ENCODE results near the gene TPM4.
"Not testable (repeated sequence)": the region's sequence is repeated elsewhere in the genome, so short reads cannot be mapped to it uniquely, and the experiment has no call there.

TPM4 gene

GRCh38 chr19:16073988-16074387 lies 2.3 kb upstream of the TPM4 start:
- DNase-seq (ENCODE audit: low spot score): no peak

DNA sequence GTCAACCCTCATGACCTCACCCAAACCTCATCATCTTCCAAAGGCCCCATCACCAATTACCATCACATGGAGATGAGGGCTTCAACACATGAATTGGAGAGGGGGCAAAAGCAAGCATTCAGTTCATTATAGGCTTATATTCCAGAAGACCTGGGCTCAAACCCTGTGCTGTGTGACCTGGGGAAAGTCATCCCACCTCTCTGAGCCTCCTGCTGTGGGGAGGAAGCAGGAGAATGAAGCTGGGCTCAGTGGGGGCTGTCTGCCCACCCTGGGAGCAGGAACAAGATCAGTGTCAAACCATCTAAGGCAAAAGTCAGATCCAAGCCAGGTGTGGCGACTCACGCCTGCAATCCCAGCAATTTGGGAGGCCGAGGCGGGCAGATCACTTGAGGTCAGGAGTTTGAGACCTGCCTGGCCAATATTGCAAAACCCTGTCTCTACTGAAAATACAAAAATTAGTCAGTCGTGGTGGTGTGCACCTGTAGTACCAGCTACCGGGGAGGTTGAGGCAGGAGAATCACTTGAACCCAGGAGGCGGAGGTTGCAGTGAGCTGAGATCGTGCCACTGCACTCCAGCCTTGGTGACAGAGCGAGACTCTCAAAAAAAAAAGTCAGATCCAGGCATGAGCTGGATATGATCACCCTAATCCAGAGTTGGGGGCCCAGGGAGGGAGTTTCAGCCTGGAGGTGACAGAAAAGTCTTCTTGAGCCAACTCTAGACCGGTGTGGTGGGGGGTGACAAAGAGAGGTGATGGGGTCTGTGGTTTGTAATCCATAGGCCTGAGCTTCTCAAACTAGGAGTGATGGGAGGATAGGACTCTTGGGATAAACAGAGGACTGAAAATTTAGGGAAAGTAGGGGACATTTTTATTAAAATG lies 1.6 kb upstream of the TPM4 start:
- no peak for DNase-seq (ENCODE audit: low spot score)

- no peak for DNase-seq (ENCODE audit: low spot score)
Observed at GRCh38 chr19:16075430-16076153, 703 bp upstream of the TPM4 start.

GRCh38 chr19:16076958-16077611 lies 790 bp downstream of the TPM4 start:
- DNase-seq (ENCODE audit: low spot score): peak; percentile 73

DNA sequence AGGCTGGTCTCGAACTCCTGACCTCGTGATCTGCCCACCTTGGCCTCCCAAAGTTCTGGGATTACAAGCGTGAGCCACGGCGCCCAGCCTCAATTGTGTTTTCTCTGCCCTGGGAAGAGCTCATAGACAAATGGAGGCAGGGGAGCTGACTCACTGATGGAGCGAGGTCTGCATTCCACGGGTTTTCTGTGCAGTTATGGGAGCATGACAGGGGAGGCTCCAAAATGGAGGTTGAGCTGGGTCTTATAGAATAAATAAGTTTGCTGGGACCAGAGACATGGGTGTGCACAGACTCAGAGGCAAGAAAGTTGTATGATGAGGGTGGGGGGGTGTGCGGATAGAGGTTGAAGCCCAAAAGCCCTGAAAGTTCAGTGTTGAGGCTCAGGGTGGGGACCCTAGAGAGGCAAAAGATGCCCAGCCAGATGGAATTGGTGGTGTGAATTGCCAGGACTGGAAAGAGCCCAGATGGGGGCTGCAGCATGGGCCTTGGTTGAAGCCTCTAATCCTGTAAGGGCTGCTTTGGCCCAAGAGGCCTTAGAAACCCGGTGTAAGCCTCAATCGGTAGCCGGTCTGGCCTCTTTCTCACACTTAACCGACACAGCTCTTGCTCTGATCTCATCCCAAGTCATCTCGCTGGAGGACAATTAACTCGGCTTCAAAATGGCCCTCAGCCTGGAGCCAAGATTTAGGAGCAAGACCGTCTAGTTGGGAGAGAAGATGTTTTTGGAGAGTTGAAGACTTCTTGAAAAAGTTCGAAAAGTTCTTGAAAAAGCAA lies 1.9 kb downstream of the TPM4 start:
- no peak for DNase-seq (ENCODE audit: low spot score)

- DNase-seq (ENCODE audit: low spot score): no peak
Observed at GRCh38 chr19:16078759-16079707, 2.7 kb downstream of the TPM4 start.

DNA sequence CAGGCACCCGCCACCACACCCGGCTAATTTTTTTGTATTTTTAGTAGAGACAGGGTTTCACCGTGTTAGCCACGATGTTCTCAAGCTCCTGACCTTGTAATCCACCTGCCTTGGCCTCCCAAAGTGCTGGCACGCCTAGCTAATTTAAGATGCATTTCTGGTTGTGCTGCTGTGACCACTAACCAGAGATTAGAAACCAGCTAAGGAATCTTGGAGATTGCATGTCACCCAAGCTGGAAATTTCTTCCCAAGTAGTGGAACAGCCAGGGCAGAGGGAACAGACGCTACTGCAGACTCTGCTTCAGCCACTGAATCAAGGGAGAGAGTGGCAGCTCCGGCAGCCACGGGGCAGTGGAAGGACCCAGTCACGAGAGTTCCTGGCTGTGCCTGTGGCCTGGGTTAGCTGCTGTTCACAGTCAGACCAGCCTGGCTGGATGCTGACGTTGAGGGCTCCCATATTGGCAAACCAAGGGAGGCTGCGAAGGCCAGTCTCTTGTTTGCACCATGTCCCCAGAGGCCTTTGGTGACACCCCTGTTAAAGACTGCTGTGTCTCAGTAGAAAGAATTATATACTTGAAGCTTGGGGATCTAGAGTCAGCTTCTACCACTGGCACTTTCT lies 7.9 kb downstream of the TPM4 start:
- no peak for DNase-seq (ENCODE audit: low spot score)

DNA sequence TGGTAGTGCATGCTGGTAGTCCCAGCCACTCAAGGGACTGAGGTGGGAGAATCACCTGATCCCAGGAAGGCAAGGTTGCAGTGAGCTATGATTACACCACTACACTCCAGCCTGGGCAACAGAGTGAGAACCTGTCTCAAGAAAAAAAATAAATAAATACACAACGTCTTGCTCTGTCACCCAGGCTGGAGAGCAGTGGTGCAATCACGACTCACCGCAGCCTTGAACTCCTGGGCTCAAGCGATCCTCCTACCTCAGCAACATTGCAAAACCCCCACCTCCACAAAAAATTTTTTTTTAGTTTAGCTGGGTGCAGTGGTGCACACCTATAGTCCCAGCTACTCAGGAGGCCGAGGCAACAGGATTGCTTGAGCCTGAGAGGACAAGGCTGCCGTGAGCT lies 8.8 kb downstream of the TPM4 start:
- no peak for DNase-seq (ENCODE audit: low spot score)

GRCh38 chr19:16087404-16087803 lies 11.1 kb downstream of the TPM4 start:
- DNase-seq (ENCODE audit: low spot score): not testable (repeated sequence)

DNA sequence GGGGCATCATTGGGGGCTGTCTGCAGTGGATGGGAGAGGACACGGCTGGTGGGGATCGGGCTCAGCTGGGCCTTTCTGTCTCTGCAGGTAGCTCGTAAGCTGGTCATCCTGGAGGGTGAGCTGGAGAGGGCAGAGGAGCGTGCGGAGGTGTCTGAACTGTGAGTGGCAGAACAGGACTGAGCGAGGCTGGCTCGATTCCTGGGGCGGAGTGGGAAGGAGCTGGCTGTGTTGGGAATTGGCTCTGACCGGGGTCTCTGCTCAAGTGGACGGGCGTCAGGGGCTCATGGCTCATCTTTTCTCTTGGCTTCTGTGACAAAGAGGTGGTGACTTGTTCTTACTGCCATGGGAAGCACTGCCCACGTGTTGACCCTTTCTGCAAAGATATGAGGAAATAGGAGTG lies 11.6 kb downstream of the TPM4 start:
- no peak for DNase-seq (ENCODE audit: low spot score)

DNA sequence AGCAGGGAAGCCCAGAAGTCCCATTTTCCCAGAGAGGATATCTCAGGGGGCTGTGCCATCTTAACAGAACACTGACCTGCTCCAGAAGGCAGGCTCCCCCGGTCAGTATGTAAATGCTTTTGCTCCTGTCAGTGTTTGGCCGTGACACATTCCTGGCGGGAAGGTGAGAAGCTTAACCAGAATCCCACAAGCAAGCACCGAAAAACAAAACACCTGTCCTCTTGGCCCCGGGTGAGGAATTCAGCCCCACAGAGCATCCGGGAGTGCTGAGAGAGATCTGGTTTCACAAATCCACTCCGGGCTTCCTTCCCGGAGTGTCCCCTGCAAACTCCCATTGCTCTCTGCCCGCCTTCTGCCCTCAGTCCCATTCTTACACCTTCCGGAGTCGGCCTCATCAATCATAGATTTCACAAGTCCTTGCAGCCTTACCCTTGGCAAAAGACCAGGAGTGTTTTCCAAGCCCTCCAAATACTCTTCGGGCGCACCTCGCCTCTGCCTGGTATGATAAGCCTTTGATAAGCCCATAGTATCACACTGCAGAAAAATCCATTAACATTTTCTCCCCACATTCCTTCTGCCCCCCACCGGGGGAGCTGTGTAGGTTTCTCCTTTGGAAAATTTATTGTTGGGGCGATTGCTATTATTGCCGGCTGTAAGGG lies 12.2 kb downstream of the TPM4 start:
- DNase-seq (ENCODE audit: low spot score): no peak

DNA sequence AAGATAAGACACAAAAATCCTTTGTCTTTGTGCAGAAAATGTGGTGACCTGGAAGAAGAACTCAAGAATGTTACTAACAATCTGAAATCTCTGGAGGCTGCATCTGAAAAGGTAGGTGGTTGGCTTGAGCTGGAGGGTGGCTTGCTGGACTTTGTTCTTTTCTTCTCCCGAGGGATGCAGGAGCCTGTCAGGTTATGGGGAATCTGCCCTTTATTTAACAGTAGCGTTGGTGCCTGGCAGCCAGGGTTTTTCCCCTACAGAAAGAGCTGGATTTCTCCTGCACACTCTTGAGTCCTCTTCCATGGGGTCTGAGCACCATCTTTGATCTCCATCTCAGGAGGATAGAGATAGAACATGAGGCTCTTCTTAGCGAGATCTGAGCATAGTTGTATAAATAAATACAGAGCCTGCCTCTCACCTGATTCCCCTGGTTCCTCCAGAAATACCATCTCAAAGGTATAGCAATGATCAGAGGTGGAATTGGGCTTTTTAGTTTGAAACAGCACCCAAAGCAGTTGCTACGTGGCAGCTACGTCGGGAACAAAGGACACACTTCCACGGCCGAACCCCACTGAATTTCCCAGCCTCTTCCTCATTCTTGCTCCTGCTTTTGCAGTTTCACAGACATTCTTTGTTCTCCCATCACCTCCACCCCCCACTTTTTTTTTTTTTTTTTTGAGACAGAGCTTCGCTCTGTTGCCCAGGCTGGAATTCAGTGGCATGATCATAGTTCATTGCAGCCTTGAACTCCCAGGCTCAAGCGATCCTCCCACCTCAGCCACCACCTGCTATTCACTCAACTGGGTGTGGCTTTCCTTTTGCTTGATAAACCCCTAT lies 12.9 kb downstream of the TPM4 start:
- no peak for DNase-seq (ENCODE audit: low spot score)

GRCh38 chr19:16091546-16092475 lies 15.5 kb downstream of the TPM4 start:
- no peak for DNase-seq (ENCODE audit: low spot score)

GRCh38 chr19:16094360-16095070 lies 18.2 kb downstream of the TPM4 start:
- DNase-seq (ENCODE audit: low spot score): no peak

DNA sequence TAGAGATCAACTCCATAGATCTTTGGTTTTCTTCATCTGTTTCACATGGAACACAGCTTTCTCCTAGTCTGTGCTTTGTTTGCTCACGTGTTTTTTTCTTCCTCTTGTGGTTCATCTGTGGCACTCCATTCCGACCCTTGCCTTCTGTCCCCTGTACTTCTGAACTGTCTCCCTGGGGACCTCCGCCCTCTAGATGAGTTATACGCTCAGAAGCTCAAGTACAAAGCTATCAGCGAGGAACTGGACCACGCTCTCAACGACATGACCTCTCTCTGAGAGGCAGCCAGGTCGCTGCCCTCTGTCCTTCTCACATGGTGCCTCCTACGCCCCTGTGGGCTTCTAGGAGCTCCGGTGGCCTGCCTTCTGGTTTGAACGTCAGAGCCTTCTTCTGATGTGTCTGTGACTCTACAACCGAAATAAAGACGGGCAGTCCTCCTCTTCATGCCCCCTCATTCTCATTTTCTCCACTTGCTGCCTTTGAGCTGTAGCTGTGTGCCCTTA lies 18.8 kb downstream of the TPM4 start:
- DNase-seq (ENCODE audit: low spot score): no peak

DNA sequence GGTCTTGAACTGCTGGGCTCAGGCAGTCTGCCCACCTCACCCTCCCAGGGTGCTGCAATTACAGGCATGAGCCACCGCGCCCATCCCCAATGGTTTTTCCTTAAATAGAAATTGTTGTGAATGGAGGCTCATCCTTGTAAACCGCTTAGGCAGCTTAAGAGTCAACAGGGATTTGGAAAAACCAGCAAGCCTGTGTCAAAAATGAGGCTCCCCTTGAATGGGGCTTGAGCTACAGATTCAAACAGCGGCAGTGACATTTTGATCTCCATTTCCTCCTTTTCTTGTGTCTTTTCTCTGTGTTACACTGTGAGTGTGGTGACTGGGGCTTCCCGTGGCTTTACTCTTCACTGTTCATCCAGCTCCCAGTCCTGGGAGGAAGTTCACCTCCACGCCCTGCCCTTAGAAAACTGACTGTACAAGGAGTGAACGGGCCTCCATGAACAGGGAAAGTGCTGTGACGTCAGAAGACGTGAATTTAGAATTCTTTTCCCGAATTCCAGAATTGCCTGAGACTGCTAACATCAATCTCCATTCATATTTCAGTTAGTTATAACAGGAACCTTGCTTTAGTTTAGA lies 20.1 kb downstream of the TPM4 start:
- no peak for DNase-seq (ENCODE audit: low spot score)

DNA sequence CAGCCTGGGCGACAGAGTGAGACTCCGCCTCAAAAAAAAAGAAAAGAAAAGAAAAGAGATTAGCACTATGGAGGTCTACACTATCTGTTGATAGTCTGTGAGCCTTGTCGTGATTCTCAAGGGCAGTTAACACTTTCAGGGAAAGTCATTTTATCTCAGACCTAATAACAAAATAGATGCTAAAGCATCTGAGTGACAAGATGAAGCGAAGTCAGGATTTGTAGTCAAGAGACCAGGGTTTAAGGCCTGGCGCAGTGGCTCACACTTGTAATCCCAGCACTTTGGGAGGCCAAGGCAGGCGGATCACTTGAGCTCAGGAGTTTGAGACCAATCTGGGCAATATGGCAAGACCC lies 22.1 kb downstream of the TPM4 start:
- no peak for DNase-seq (ENCODE audit: low spot score)
